HS-5 (cell line): Measurements from ENCODE around the gene ACAA1.

Source experiments
- DNase-seq: peaks from one replicate; pipeline ENCODE4 v3.0.0-alpha.2; 2012; ENCODE audit warnings: low read depth

ACAA1 gene

DNA sequence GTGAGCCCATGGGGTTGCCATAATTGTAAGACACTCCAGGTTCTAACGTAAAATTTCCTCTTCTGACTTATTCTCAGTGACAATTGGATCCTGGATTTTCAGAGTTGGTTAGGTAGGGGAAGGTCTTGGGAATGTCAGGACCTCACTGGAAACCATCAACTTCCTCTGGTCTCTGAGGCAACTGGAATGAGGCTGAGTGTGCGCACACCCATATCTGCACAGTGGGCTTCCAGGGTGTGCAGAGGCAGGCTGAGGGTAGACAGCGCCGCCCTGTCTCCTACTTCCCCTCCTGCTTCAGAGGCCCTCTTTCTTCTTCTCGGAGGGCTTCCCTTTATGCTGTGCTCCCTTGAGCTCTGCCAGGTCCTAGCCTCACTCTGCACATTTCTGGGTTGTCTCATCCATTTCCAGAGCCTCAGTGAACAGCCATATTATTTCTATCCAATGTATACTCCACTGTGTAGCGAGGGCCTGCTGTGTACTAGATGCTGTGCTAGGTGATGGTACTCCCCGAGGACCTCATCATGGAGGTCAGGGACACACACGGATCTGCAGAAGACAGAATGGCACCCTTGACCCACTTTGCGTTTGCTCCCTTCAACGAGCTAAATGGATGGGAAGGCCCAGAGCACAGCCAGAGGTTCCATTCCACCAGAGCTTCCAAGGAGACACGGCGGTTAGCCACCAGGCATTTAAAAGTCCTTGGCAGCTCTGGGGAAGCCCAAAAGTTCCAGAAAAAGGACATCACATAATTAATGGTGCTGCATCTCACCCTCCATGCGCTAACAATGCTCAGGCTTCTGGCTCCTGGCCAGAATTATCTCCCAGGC lies 18.3 kb downstream of the ACAA1 start:
- no peak for DNase-seq

DNA sequence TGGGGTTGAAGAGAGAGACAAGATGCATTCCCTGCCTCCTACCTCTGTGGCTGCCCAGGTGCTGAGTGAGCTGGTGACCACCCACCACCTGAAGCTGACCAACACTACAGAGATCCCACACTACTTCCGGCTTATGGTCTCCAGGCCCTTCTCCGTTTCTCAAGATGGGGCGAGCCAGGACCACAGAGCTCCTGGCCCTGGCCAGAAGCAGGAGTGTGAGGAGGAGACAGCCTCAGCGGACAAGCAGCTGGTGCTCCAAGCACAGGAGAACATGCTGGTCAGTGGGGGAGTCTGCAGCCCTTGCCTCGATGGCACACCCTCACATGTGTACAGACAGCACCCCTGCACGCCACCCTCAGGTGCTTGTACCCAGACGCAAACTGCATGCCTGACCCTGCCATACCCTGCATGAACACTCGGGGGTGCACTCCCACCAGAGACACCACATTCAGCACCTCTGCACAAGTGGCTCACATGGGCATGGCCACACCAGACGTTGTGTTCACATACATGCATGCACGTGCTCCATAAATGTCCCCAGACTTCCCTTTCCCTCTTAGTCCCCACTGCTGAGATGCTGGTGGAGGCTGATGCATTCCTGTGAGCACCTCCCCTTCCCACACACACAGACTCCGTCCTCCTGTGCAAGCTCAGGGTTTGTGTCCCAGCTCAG lies 19.0 kb downstream of the ACAA1 start:
- no peak for DNase-seq

DNA sequence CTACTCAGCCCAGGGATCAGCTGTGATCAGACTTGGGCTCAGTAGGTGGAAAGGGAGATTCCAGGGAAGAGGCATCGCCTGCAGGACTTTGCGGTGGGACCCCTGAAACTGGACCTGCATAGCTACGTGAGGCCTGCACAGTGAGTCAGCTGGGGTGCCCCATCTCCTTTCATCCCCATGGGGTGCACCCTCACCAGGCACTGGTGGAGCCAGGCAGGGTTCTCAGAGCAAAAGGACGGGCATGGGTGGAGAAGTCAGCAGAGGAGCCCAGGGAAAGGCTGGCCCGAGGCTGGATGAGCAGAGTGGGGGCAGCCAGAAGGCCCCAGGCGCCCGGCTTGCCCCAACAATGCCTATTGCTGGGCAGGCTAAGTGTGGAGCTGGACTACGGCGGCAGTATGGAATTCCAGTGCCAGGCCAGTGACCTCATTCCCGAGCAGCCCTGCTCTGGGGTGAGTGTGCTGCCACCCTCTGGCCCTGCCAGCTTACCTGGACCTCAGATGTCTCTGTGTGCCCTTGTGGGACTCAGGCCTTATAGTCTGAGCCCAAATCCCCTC lies 19.7 kb downstream of the ACAA1 start:
- no peak for DNase-seq

DNA sequence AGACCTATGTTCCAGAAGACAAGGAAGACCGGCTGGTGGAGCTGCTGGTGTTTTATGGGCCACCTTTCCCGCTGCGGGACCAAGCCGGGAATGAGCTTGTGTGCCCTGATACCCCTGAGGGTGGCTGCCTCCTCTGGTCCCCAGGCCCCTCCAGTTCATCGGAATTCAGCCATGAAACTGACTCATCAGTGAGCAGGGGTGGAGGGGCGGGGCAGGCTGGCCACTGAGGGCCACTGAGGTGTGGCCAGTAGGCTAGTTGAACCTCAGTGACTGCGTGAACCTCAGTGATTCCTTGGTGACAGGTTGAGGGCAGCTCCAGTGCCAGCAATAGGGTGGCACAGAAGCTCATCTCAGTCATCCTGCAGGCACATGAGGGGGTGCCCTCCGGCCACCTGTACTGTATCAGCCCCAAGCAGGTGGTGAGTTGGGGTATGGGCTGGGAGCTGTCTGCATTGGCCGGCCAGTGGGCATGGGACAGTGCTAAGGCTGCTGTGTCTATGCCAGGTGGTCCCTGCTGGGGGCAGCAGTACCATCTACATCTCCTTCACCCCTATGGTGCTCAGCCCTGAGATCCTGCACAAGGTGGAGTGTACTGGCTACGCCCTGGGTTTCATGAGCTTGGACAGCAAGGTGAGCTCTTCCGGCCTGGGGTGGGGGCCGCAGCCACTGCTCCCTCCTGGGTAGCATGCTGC lies 20.3 kb downstream of the ACAA1 start:
- no peak for DNase-seq

DNA sequence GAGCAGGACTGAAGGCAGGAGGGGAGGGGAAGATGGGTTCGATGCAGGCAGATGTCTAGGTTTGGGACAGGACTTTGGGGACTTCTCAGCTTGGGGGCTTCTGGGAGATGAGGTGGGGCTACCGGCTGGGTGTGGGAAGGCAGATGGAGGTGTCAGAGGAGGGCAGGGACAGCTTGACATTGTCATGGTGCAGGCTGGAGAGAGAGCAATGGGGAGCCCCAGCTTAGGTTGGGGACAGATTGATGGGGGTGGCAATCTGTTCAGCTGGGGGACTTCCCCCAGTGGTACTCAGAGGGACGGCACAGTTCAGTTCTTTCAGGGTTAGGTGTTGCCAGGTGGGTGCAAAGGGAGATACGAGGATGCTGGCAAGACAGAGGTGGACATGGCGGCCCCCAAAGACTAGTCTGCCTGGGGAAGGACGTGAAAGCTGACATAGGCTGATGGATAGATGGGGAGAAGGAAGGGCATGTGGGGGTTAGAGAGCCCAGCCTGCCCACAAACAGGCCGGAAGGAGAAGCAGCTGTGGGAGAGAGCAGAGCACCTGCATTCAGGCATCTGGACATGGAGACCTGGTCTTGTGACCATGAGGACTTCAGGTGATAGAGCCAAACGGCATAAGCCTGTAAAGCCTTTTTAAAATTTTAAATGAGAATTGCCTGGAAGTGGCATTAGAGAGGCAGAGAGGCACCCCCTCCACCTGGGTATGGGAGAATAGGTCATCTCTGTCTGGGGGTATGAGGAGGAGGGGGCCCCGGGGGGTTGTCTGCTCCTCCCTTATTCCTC lies 21.1 kb downstream of the ACAA1 start:
- no peak for DNase-seq

DNA sequence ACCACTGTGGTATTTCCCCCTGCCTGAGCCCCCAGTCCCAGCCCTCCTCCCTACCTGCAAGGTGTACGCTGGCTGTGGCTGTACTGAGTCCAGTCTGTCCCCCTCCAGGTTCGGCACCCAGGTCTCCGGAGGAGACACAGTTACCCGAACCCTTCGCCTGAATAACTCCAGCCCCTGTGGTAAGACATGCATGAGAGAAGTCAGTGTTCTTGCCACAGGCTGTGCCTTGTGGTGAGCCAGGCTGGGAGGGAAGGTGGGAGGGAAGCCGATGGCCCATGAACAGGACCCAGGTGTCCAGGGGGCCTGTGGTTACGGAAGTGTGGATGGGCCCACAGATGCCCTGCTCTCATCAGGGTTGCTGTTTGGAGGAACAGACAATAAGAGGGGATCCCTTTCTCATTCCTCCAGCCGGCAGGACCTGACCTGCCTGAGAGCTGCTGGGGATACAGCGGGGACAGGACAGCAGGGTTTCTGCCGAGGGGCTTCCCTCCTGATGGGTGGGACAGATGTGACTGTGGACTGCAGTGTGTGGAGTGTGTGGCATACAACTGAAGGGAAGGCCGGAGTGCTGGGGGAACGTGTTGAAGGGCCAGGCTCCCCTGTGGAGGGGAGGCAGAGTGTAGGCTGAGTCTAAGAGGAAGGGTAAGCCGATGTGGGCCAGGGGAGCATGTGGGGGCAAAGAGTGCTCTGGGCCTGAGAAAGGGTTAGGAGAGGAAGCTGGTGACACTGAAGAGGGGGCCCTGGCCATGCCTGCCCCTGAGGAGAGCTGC lies 21.9 kb downstream of the ACAA1 start:
- DNase-seq: no peak

DNA sequence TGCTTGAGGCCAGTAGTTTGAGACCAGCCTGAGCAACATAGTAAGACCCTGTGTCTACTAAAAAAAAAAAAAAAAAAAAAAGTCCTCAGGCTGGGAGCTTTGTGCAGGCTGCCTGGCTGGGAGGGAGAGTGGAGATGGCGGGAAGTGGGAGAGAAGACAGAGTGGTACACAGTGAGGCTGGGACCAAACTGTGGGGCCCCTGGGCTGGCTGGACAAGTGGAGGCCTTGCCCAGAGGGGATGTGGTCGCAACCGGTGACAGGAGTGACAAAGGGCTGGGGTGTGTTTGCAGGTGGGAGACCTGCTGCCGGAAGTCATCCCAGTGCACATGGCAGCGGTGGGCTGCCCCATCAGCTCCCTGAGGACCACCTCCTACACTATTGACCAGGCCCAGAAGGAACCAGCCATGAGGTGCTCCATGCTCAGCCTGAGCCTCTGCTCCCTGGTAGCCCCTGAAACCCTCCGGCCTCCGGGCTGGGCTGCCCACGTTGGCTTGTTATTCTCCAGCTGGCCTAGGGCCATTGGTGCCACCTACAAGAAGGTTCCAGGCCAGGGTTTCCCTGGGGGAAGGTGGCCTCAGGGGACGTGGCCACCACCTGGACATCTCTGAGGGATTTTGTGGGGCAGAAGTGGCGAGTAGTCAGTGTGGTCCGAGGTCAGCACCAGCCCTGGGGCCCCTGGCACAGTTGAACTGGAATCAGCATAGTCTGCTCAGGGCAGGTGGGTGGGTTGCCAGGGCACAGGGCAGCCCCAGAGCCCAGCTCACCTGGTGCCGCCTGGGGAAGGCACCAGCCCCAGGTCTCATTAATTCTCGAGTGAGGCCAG lies 22.7 kb downstream of the ACAA1 start:
- DNase-seq: no peak

DNA sequence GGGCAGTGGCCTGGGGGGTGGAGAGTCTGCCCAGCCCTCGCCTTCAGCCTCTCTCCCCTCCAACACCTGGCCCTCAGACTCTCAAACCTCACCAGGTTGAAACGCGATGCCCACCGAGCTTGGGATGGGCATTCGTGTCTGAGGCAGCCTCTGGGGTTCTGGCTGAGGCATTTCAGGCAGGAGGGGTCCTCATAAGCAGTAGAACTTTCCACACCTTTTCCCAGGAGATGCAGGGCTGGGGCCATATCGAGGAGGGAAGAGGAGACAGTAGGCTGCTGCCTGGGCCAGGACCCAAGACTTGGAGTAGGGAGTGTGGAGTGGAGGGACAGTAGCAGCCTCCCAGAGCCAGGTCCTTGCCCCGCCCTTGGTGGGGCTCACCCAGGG lies 24.6 kb downstream of the ACAA1 start:
- no peak for DNase-seq

DNA sequence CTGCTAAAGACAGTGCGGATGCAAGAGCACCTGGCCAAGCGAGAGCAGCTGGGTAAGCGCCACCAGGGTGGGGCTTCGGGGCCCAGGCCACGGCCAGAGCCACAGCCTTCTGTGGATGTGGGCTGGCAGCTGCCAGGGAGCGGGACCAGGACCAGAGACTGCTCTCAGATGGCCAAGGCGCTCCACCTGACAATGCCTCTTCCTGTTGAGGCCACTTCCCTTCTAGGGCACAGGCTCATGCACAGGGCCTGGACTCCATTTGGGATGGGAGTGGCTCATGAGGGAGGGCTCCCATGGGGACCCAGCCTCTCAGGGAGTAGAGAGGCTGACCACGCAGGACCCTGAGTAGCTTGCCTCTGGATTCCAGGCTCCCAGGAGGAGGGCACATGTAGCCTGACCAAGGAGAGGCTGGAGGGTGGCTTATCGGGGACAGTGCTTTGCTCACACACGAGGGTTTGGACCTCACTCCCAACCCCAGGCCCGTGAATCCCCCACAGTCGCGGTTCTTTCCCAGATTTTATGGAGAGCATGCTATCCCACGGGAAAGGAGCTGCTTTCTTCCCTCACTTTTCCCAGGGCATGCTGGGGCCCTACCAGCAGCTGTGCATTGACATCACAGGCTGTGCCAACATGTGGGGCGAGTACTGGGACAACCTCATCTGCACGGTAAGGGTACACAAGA lies 25.1 kb downstream of the ACAA1 start:
- DNase-seq: no peak

DNA sequence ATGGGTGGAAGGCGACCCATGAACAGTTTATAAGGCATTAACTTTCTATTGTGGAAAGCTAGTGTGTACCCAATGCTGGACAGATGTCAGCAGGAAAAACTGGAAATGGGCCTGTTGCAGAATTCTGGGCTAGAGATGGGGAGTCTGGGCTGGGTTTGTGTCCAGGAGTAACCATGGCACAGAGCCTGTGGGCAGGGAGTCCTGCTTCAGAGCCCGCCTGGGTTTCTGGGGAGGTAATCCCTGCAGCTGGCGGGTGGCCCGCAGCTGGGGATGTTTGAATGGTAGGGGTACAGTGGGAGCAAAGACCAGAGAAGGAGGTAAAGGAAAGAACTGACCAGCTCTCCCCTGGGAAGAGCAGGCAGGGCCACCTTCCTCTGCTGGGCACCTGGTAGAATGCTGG lies 25.7 kb downstream of the ACAA1 start:
- DNase-seq: no peak

DNA sequence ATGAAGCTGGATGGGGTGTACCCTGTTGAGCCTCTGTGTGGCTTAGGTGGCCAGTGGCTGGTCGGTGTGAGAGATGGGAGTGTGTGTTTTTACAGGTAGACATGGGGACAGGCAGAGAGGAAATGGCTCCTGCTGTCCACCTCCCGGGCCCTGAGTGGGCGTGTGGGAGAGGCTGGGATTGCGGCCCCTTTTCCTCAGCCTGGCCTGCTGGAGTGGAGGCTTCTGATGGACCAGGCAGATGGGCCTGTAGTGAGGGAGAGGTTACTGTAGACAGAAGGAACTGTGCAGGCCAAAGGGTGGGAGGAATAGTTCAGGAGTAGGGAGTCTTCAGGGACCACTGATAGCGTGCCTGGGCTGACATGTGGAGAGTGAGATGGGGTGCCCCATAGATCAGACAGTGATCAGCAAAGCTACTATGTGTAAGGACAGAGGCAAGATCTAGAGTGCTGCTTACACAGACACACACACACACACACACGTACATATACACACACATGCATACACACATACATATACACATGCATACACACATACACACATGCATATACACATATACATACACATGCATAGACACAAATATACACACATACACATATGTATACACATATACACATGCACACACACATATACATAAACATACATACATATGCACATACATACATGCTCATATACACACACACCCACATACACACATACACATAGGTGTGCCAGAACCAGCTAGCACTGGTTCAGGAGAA lies 26.4 kb downstream of the ACAA1 start:
- no peak for DNase-seq

DNA sequence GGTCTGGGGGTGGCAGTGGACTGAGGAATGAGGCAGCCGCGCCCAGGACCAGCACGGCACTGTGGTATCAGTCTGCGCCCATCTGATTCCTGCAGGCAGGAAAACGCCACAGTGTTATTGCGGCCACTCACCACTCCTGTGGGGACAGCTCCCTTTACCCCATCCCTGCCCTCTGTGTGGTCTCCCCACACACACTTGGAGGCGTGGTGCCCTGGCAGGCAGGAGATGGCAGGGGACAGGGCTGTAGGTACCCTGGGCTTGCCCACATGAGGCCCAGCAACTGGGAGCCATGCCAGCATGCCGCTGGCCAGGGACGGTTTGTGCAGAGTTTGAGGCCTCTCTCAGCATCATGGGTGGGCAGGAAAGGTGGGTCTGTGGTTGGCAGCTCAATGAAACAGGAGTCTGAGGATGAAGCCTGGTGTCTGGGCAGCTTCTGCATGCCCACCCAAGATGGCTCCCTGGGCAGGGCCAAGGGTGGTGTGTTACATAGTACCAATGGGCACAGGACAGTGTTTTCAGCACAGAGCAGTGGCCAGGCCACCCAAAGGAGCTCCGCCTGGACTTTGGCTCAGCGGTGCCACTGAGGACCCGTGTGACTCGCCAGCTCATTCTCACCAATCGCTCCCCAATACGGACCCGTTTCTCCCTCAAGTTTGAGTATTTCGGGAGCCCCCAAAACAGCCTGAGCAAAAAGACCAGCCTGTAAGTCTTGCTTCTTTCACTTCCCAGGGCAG lies 27.2 kb downstream of the ACAA1 start:
- no peak for DNase-seq

DNA sequence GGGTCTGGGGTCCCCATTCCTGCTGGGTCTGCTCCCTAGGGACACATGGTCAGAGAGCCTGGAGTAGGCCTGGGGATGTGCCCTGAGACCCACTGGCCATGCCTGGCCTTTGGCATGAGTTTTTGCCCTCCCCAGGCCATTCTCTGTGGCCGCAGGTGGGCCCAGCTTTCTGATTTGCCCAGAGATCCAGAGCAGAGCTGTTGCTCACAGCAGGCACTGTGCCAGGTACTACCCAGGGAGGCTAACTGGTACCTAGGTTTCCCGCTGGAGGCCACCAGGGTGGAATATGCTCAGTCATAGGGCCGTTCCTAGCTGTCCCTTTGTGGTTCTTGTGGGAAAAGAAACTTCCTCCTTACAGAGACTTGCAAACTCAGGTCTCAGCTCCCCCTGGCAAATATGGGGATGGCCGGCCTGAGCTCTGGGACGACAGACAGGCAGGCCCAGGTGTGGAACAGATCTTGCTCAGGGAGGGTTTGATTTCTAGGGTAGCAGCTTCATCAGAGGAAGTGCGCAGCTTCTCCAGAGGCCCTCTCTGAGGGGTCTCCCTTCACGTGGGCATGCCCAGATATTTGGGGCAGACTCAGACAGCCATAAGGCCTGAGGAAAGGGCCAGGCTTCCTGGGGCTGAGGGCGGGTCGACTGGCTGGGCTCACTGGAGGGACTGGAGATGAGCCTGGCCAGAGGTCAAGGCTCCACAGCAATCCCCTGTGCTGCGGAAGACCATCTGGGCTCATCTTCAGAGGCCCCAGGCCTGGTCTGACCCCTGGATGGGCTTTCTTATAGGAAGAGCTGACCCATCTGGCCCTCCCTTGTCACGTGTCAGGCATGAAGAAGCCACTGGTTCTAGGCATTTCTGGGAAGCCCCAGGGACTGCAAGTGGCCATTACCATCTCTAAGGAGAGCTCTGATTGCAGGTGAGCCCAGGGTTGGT lies 28.0 kb downstream of the ACAA1 start:
- no peak for DNase-seq

DNA sequence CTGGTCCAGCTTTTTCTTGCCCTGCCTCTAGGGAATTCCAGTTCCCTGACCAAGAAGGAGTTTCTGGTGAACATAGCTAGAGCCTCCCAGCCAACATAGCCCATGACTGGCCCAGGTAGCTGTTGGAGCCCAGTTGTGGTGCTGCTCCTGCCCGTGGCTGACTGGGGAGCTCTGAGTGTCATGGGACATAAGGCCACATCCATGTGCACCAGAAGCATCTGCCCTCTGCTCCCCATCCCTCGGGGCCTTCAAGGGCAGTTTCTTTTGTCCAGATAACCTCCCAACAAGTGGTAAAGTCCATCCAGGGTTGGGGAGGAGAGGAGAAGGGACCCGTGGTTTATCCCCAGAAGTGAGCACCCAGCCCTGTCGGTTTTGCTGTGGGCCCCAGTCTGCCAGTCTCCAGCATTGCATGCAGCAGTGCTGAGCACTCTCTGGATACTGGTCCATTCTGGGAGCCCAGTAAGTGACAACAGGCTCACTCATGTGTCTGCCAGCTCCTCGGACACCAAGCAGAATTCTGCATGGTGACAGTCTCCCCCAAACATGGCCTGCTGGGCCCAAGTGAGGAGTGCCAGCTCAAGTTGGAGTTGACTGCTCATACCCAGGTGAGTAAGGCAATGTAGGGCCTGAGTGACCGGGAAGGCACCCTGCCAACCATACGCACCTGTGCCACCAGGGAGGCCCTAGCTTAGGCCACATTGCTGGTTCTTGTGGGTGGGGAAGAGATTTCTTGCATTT lies 28.8 kb downstream of the ACAA1 start:
- no peak for DNase-seq

DNA sequence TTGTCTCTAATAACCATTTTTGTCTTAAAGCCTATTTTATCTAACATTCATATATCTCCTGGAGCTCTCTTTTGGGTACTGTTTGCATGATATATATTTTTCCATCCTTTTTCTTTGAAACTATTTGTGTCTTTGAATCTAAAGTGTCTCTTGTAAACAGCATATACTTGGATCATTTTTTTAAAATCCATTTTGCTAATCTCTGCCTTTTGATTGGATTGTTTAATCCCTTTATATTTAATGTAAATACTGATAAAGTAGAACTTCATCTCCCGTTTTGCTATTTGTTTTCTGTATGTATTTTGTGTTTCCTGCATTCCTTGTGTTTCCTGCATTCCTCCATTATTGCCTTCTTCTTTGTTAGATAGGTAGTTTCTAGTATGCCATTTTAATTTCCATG lies 31.4 kb downstream of the ACAA1 start:
- DNase-seq: no peak

DNA sequence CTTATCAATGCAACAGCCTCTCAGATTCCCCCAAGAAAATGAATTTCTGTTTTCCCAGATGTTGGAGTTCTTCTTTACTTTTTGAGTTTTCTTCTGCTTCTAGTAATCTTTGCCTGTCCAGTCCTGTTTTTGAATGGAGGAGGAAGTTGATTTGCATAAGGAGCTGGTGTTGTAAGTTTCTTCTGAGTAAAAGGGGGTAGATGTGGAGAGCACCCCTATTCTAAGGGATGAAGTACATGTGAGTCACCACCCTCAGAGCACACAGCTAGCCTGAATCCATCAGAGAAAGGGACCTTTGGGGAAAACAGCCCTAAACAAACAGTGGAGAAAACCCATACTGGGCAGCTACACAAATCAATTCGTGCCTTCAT lies 34.5 kb downstream of the ACAA1 start:
- DNase-seq: no peak
